Measurements from ENCODE around the gene CHST12.

Gene CHST12

DNA sequence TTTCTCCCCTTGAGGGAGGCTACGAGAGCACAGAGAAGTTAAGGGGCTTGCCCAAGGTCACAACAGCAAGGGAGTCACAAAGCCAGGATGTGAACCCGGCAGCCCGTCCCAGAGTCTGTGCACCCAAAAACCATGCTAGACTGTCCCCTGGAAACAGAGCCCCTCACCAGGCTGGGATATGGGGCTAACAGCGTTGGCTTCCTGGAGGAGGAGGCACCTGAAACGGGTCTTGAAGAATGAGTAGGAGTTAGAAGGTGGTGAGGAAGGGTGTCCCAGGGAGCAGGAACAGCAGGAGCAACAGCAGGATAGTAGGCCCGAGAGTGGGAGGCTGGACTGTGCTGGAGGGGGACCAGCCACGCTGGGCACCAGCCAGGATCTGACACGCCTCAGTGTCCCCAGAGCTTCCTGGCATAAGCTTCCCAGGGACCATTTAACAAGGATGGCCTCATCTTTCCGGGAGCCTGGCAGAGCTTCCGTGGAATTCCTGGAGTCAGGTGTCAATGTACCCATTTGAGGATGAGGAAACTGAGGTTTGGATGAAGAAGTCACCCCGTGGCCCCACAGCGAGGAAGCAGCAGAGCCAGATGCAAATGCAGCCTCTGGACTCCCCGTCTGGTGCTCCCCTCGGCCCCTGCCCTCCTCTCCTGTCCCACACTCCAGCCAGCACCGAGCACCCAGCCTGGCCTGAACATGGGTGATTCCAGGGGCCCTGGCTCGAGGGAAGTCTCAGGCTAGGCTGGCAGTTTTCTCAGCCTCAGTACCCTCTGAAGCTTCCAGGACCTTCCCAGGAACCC is 76.1 kb downstream of the CHST12 start:
- no peak for DNase-seq (ENCODE audit: low spot score)

DNA sequence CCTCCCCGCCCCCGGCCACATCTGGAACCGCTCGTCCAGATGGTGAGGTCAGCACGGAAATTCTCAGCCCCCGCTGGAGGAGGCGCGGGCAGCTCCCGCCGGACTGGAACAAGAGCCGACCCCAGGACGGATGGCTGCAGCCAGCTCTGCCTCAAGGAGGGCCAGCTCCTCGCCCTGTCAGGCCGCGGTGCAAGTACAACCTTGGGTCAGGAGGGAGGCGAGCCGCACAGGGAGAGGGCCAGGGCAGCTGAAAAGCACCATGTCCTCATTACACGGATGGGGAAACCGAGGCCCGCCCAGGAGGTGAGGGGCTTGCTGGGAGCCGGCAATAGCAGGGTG is 76.6 kb downstream of the CHST12 start:
- no peak for DNase-seq (ENCODE audit: low spot score)

DNA sequence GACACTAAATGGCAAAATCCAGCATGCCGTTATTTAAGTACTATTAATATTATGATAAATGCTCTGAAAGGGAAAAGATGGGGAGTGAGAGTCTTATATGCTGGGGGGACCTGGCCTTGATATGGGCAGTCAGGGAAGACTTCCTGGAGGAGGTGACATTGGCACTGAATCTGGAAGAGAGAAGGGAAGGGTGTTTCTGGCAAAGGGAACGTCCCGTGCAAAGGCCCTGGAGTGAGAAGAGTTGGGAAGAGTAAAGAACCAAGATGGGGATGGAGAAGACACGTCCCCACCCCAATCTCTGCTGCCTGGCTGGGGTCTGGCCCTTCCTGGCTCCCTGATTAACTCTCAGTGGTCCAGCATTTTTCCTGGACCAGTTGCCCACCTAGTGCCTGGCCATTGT is 77.8 kb downstream of the CHST12 start:
- DNase-seq (ENCODE audit: low spot score): no peak

DNA sequence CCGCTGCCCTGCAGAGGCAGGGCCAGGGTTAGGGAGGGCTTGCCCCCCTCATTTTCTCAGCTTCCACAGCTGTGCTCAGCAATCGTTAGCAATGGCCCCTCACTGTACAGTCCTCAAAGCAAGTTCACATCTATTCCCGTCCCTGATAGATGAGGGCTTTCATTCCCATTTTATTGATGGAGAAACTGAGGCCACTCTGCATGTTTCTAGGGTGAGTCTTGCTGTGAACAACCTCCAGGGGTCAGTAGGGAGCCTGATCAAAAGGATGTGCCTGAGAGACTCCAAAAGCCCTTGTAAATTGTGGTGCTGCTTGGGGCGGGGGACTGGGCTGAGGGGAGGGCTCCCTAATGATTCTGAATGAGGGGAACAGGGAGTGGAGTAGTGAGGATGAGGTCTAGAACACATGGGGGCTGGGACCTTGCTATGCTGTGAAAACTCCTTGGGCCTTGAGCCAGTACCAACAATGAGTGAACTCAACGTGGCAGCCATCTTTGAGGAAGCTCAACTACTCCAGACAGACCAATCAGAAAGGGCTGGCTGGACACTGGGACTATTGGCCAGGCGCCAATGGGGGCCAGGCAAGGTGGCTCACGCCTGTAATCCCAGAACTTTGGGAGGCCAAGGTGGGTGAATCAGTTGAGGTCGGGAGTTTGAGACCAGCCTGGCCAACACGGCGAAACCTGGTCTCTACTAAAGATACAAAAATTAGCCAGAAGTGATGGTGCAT is 79.5 kb downstream of the CHST12 start:
- no peak for DNase-seq (ENCODE audit: low spot score)

DNA sequence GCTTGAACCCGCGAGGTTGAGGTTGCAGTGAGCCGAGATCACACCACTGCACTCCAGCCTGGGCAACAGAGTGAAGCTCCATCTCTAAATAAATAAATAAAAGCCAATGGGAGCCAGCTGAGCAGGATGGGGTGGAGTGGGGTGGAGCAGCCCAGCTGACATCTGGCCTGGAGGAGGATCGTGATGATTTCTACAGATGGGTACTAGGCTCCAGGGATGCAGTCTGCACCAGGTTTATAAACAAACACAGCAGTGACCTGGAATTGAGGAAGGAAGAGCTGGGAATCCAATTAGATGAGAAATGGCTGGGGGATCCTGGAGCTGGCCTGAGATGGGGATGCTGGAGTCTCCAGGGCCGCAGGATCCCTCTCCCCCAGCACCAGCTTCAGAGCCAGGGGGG is 80.1 kb downstream of the CHST12 start:
- no peak for DNase-seq (ENCODE audit: low spot score)

DNA sequence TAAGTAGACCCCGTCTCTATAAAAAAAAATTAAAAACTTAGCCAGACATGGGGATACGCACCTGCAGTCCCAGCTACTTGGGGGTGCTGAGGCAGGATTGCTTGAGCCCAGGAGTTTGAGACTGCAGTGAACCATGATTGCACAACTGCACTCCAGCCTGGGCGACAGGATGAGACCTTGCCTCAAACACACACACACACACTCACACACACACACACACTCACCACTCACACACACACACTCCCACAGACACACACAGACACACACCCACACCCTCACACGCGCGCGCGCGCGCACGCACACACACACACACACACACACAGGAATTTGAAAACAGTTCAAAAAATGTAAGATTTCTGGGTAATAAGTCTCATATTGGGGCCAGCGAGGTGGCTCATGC is 81.5 kb downstream of the CHST12 start:
- DNase-seq (ENCODE audit: low spot score): no peak

DNA sequence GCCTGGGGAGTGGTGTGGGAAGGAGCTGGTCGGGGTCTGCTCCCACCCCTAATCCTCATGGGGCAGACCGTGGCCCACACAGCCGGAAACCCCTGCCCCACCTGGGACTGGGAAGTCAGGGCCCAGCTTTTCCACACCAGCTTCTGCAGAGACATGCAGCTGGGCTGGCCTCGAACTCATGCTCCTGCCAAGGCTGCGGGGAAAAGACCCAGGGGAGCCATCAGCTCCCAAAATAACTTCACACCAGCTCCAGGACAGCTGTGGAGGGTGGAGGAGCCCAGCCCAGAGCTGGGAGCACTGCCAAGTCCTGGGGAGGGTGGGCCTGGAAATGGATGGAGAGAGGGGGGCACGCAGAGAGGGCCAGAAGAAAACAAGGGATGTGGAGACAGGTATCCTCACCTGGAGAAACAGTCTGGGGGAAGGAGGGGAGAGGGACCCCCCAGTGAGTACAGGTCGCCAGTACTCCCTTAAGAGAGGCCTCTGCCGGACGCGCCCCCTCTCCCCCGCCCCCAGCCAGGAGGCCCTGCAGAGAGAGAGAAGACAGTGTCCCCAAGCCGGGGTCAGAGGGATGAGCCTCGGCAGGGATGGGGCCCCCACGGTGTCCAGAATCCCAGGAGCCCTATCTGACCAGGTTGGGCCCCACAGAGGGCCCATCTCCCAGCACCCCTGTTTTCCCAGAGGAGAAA is 84.3 kb downstream of the CHST12 start:
- no peak for DNase-seq (ENCODE audit: low spot score)

DNA sequence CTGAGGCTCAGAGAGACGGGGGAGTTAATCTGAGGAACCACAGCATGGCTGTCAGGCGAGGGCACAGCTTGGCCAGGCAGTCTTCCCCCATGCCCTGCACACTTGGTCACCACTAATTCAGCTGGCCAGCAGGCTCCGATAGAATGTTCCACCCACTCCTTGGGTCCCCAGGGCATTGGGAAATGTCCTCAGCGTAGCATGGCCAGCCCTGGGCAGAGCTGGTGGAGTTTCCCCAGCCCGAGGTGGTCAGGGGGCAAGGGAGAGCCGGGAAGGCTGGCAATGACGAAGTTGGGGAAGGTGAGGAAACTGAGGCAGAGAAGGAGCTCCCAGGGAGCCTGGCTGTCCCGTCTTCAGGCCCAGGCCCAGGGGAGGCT is 84.8 kb downstream of the CHST12 start:
- DNase-seq (ENCODE audit: low spot score): no peak

DNA sequence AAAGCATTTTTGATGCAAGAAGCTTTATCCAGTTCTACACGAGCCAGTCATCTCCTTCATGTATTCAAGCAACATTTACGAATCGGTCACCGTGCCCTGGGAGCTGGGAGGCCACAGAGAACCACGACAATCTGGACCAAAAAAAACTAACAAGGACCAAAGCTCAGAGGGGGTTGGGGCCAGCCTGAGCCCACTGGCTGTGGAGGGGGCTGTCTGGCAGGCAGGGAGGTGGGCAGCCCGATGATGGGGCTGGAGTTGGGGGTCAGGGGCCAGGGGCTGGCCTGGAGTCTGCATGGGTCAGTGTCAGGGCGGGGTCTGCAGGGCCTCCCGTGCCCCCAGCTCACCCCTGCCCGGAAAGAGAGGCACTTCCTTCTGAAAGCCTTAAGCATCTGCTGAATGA is 85.3 kb downstream of the CHST12 start:
- no peak for DNase-seq (ENCODE audit: low spot score)

DNA sequence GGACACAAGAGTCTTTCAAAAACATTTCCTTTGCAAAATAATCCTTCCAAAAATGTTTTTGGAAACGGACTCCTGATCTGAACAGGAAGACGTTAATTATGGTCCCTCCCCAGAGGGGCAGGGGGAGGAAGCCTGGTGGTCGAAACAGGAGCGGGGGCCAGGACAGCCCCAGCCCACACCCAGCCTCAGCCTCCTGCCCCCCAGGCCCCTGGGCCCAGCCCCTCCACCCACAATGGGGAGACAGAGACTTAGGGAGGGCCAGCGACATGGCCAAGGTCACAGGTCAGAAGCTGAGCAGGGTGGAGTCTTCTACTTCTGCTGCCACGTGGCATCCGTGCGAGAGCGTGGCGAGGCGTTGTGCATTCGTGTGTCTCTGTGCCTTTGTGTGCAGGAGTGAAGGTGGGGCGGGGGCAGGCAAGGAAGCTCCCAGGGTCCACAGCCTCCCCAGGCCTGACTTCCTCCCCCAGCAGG is 86.8 kb downstream of the CHST12 start:
- DNase-seq (ENCODE audit: low spot score): no peak

DNA sequence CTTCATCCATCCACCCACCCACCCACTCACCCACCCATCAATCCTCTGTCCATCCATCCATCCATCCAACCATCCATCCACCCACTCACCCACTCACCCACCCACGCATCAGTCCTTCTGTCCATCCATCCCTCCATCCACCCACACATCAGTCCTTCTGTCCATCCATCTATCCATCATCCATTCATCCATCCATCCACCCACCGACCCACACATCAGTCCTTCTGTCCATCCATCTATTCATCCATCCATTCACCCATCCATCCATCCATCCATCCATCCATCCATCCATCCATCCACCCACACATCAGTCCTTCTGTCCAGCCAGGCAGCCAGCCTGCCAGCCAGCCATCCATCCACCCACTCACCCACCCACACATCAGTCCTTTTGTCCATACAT is 88.6 kb downstream of the CHST12 start:
- no peak for DNase-seq (ENCODE audit: low spot score)

DNA sequence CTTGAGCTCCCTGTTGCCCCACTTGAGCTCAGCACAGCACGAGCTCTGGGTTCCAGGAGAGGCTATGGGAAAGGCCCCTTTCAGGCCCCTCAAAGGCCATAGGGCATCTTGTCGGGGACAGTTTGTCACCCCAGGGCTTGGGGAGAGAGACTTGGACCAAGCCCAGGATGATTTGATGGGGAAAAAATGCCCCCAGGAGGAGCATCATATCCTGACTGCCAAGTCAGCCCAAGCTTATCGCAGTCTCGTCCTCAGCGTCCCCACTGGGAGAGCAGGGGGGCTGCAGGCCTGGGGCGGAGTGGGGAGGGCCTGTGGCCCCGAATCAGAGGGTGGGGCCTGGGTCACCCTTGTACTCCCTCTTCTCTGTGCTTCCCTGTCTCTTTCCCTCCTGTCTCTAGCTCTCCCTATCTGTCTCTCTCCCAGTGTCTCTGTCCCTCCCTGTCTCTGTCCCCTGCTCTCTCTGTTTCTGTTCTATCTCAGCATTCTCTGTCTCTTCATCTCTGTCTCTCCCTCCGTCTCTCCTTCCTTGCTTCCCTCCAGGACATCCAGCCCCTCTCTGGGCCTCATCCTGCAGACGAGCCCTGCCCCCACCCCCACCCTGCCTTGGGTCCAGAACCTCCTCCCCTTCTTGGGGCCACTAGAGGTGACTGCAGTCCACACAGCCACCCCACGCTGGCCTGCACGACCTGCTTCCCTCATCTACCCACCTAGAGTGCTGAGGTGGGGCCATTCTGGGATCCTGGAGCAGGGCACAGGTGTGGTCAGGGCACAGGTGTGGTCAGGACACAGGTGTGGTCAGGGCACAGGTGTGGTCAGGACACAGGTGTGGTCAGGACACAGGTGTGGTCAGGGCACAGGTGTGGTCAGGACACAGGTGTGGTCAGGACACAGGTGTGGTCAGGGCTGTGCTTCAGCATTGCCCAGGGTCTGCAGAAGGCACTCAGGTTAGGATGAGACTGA is 90.1 kb downstream of the CHST12 start:
- no peak for DNase-seq (ENCODE audit: low spot score)

DNA sequence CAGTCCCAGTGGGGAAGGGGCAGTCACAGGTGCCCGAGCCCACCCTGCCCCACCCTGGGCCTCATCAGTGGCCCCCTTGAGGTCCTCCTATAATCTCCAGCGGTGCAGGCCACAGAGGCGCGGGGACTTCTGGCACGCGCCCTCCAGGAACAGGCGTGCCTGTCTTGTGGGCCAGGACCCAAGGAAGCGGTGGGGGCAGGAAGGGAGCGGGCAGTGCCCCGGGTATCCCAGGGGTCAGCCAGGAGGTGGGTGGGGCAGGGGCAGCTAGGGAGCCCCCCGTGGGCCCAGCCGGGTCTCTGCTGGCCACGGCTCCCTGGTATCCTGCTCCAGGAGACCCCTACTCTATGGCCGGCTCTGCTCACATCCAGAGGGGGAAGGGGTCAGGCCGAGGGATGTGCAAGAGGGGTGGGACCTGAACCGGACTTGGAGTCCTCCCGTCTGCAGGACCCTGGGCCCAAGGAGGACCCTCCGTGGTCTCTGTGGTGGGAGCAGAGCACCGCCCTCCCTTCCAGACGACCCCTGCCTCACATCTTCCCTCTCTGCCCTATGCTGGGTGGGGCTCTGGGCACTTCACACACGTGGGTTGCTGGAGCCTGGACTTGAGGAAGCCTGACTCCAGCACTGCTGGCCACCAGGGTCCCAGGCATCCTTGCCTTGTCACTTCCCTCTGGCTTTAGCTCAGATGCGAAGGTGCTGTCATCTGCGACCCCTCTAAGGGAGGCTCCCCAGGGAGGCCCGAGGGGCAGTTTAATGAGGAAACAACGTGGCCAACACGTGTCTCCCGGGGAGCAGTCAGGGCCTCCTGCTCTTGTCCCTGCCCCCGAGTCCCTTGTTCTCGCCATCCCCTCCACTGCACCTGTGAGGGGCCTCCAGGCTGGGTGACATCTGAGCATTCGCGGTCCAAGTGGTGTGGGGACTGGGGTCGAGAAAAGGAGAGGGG is 91.0 kb downstream of the CHST12 start:
- DNase-seq (ENCODE audit: low spot score): no peak

DNA sequence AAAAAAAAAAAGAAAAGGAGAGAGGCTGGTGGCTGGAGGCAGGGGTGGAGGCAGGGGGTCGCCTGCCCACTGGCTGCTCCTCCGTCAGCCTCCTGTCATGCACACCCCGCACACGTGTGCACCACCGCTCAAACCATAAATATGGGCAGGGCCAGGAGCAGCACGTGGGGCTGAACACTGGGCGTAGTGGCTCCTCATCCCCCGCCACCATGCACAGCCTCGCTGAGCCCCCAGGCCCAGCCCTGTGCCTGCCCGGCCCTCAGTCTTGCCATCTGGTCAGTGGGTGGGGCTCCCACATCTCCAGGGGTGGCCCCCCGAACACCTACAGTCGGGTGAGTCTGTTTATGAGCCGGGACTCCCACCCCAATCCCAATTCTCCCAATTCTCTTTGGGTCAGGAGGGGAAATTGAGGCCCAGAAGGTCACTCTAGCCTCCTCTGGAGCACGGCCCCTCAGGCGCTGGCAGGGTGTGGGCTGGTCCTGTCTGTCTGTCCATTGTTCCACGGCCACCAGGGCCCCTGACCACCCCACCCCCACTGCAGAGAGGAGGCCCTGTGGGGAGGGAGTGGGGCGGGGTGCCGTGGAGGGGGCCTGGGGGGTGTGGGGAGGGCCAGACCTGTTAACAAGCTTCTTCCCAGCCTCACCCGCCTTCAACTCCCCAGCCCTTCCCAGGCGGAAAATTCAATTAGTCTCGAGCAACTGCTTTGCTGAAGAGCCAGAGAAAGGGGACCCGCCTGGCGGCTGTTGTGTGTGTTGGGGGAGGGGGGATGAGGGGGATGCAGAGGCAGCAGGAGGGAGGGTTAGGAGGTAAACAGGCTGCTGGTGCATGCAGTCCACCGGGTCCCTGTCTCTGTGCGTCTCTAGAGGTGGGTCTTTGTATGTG is 92.2 kb downstream of the CHST12 start:
- DNase-seq (ENCODE audit: low spot score): no peak

DNA sequence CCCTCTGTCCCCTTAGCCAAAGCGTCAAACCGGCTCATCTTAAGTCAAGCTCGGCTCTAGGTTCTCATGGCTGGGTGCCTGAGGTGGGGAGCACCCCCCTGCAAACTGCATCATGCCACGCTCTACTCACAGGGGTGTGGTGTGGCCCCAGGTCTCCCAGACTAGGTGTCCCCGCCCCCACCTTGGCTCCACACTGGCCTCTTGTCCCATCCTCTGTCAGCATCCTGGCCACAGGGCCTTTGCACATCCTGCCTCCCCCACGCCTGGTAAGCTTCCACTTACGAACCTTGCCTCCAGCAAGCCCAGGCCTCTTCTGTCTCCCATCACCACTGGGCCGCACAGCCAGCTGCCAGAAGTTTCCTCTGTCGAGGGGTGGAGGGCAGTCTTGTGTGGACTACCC is 93.0 kb downstream of the CHST12 start:
- no peak for DNase-seq (ENCODE audit: low spot score)

DNA sequence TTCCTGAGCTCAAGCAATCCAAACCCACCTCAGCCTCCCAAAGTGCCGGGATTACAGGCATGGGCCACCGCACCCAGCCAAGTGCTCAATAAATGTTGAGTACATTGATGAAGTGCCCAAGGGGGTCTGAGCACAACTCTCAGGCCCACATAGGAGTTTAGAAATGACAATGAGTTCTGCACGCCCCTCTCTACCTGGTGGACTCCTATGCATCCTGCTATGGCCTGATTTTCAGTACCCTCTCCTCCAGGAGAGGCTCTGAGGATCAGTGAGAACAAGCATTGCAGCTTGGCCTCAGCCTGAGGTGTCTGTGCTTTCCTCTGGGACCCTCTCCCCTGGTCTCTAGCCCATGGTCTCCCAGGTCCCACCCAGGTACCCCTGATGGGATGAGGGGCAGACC is 93.7 kb downstream of the CHST12 start:
- DNase-seq (ENCODE audit: low spot score): no peak

DNA sequence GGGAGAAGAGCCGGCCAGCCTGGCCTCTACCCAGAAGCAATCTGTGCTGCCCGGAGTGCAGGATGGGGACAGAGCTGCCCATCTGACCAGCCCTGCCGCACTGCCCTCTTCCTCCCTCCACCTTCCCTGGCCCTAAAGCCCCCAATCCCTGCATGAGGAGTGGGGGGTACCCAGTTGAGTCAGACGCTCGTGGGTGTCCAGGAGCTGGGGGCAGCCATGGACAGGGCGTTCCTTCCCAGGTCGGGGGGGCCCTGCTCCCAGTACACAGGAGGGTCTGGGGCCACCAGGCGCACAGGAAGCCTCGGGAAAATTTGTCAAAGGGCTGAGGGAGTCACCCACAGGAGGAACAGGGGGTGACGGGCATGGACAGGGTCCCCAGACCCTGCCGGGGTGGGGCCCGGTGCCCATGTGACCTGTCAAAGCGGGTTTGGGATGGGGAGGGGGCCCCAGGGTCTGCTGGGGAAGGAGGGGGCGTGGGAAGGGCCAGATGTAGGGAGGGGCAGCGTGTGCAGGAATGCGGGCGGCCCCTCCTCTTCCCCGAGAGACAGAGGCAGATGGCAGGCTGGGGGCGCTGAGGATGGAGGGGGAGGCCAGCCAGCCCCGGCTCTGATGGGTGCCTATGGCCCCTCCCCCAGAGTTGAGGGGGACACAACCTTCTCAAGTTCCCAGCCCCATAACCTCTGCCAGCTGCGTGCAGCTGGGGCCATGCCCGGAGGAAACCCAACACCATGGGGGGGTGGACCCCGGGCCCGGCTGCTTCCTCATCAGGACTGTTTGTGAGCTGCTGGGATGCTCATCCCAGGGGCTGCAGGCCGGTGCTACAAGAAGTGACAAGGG is 94.3 kb downstream of the CHST12 start:
- no peak for DNase-seq (ENCODE audit: low spot score)
